Activated CD8-positive, alpha-beta memory T cell treated with anti-CD3 and anti-CD28 coated beads, Interleukin-2, amount 50 U/mL, for 24 hours (primary cell): Measurements from ENCODE around the gene SIL1.
"Not testable (repeated sequence)": the region's sequence is repeated elsewhere in the genome, so short reads cannot be mapped to it uniquely, and the experiment has no call there.

ENCODE experiments used
- DNase-seq: peaks from one replicate; pipeline ENCODE4 v3.0.0-alpha.2; 2020; ENCODE audit errors: extremely low read depth

The SIL1 gene

GRCh38 chr5:139037732-139038131 lies 160.4 kb downstream of the SIL1 start:
- DNase-seq: no peak

- DNase-seq: not testable (repeated sequence)
Measured at GRCh38 chr5:139036332-139036731, 161.8 kb downstream of the SIL1 start.

GRCh38 chr5:139027150-139027549 lies 171.0 kb downstream of the SIL1 start:
- DNase-seq: no peak

- no peak for DNase-seq
Measured at GRCh38 chr5:139025651-139026050, 172.5 kb downstream of the SIL1 start.

GRCh38 chr5:139023286-139023685 lies 174.9 kb downstream of the SIL1 start:
- no peak for DNase-seq

- DNase-seq: no peak
Measured at GRCh38 chr5:139022528-139022927, 175.6 kb downstream of the SIL1 start.

- DNase-seq: no peak
Measured at GRCh38 chr5:139021346-139021745, 176.8 kb downstream of the SIL1 start.

- DNase-seq: no peak
Measured at GRCh38 chr5:139019880-139020279, 178.3 kb downstream of the SIL1 start.

- no peak for DNase-seq
Measured at GRCh38 chr5:139019211-139019610, 179.0 kb downstream of the SIL1 start.

- DNase-seq: no peak
Measured at GRCh38 chr5:139017624-139018023, 180.5 kb downstream of the SIL1 start.

GRCh38 chr5:139016186-139016585 lies 182.0 kb downstream of the SIL1 start:
- no peak for DNase-seq

- DNase-seq: no peak
Measured at GRCh38 chr5:139014726-139015125, 183.4 kb downstream of the SIL1 start.

GRCh38 chr5:139012176-139012575 lies 186.0 kb downstream of the SIL1 start:
- DNase-seq: no peak

GRCh38 chr5:139011156-139011555 lies 187.0 kb downstream of the SIL1 start:
- not testable (repeated sequence) for DNase-seq

GRCh38 chr5:139004374-139005307 lies 193.5 kb downstream of the SIL1 start:
- DNase-seq: no peak

- no peak for DNase-seq
Measured at GRCh38 chr5:138999674-139000073, 198.5 kb downstream of the SIL1 start.

- DNase-seq: no peak
Measured at GRCh38 chr5:138998521-138998920, 199.6 kb downstream of the SIL1 start.

- DNase-seq: no peak
Measured at GRCh38 chr5:138996120-138996519, 202.0 kb downstream of the SIL1 start.

GRCh38 chr5:138990986-138991590 lies 207.1 kb downstream of the SIL1 start:
- DNase-seq: no peak

GRCh38 chr5:138989720-138990119 lies 208.4 kb downstream of the SIL1 start:
- no peak for DNase-seq

- DNase-seq: no peak
Measured at GRCh38 chr5:138986186-138986800, 211.9 kb downstream of the SIL1 start.

GRCh38 chr5:138985683-138986082 lies 212.5 kb downstream of the SIL1 start:
- no peak for DNase-seq

- no peak for DNase-seq
Measured at GRCh38 chr5:138985256-138985655, 212.9 kb downstream of the SIL1 start.
